MM.1S (cell line): ENCODE results near the gene PHACTR1.

Experiments
- DNase-seq: peaks from one replicate; pipeline ENCODE4 v3.0.0-alpha.2; 2015
- H2AFZ ChIP-seq: fragments of 300-600 bp; sonication (generic); 2 replicates; pipeline ENCODE4 v1.6.0; 2016; ENCODE audit warnings: antibody characterized with exemption, low read length
- H3F3A ChIP-seq: fragments of 300-600 bp; sonication (generic); 2 replicates; pipeline ENCODE4 v1.6.1; 2016; ENCODE audit warnings: mild to moderate bottlenecking, antibody characterized with exemption, low read length, moderate library complexity, mixed read lengths; ENCODE audit not compliant: insufficient read depth
- H3K27ac ChIP-seq: fragments of 300-600 bp; sonication (generic); 2 replicates; pipeline ENCODE4 v1.5.1; 2016; ENCODE audit warnings: mild to moderate bottlenecking, low read length
- H3K27me3 ChIP-seq: fragments of 300-600 bp; sonication (generic); replicated peaks from 2 replicates; pipeline ENCODE4 v1.6.0; 2016; ENCODE audit warnings: low read length; ENCODE audit not compliant: insufficient read depth
- H3K36me3 ChIP-seq: fragments of 300-600 bp; sonication (generic); replicated peaks from 2 replicates; pipeline ENCODE4 v1.6.1; 2016; ENCODE audit warnings: mild to moderate bottlenecking, low read length, mixed read lengths; ENCODE audit not compliant: insufficient read depth
- H3K4me1 ChIP-seq: fragments of 300-600 bp; sonication (generic); 2 replicates; pipeline ENCODE4 v1.6.1; 2016; ENCODE audit warnings: low read length, mixed read lengths
- H3K4me2 ChIP-seq: fragments of 300-600 bp; sonication (generic); 2 replicates; pipeline ENCODE4 v1.6.0; 2016; ENCODE audit warnings: low read depth, low read length
- H3K4me3 ChIP-seq: fragments of 300-600 bp; sonication (generic); 2 replicates; pipeline ENCODE4 v1.5.1; 2016; ENCODE audit warnings: low read length, mixed read lengths
- H3K79me2 ChIP-seq: fragments of 300-600 bp; sonication (generic); 2 replicates; pipeline ENCODE4 v1.6.1; 2016; ENCODE audit warnings: mixed run types, low read length, mixed read lengths
- H3K9ac ChIP-seq: fragments of 300-600 bp; sonication (generic); 2 replicates; pipeline ENCODE4 v1.6.1; 2016; ENCODE audit warnings: low read length, mixed read lengths
- H3K9me2 ChIP-seq: fragments of 300-600 bp; sonication (generic); replicated peaks from 2 replicates; pipeline ENCODE4 v1.6.1; 2016; ENCODE audit warnings: mild to moderate bottlenecking, low read length, mixed read lengths; ENCODE audit not compliant: insufficient read depth
- H3K9me3 ChIP-seq: fragments of 300-600 bp; sonication (generic); replicated peaks from 2 replicates; pipeline ENCODE4 v1.6.1; 2016; ENCODE audit warnings: mild to moderate bottlenecking, low read length, mixed read lengths; ENCODE audit not compliant: insufficient read depth
- H4K20me1 ChIP-seq: fragments of 300-600 bp; sonication (generic); 2 replicates; pipeline ENCODE4 v1.6.1; 2016; ENCODE audit warnings: mild to moderate bottlenecking, low read length, moderate library complexity, mixed read lengths; ENCODE audit not compliant: insufficient read depth
- EZH2 ChIP-seq: fragments of 300-600 bp; sonication (generic); optimal IDR thresholded peaks from 2 replicates; pipeline ENCODE3; 2017; ENCODE audit warnings: low read depth, mild to moderate bottlenecking, antibody characterized with exemption, low read length, mixed read lengths
- EZH2phosphoT487 ChIP-seq: fragments of 300-600 bp; sonication (generic); IDR thresholded peaks from 2 replicates; pipeline ENCODE4 v1.6.1; 2018; ENCODE audit warnings: antibody characterized with exemption, low read length
- TF ChIP-seq, protein P1 (sequence below): fragments of 300-600 bp; sonication (generic); IDR thresholded peaks from 2 replicates; pipeline ENCODE4 v1.5.1; 2016; ENCODE audit warnings: antibody characterized with exemption, low read length, mixed read lengths

Gene PHACTR1

DNA sequence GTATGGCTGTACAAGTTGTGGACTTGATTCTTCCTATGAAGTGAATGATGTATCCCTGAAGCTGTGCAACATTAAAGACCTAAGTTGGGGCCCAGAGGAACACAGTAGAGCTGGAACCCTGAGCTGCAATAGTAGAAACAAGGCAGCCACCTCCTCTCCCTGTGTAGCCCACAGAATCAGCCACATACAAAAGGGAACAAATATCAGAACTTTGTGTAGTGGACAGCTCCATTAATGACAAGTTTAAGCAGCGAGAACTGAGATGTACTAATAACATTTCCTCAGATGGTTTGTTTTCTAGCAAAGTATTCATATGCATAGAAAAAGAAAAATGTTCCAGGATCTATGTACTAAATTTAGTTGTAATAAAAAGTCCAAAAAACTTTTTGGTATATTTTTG lies 19.2 kb downstream of the PHACTR1 start:
- Histone ChIP-seq H3K27me3 (no peaks in the 10 kb centered on the region), H2AFZ (no peak overlapping the region), H3K9me3 (no peaks in the 10 kb centered on the region), H4K20me1 (no peaks in the 10 kb centered on the region), H3K36me3 (no peaks in the 10 kb centered on the region), H3F3A (no peaks in the 10 kb centered on the region), H3K9me2 (no peaks in the 10 kb centered on the region), H3K4me3 (no peak overlapping the region), H3K4me2 (no peak overlapping the region), H3K27ac (no peak overlapping the region), H3K79me2 (no peaks in the 10 kb centered on the region), H3K4me1 (no peaks in the 10 kb centered on the region), H3K9ac (no peak overlapping the region)
- no peak for DNase-seq
- TF ChIP-seq, protein P1, sequence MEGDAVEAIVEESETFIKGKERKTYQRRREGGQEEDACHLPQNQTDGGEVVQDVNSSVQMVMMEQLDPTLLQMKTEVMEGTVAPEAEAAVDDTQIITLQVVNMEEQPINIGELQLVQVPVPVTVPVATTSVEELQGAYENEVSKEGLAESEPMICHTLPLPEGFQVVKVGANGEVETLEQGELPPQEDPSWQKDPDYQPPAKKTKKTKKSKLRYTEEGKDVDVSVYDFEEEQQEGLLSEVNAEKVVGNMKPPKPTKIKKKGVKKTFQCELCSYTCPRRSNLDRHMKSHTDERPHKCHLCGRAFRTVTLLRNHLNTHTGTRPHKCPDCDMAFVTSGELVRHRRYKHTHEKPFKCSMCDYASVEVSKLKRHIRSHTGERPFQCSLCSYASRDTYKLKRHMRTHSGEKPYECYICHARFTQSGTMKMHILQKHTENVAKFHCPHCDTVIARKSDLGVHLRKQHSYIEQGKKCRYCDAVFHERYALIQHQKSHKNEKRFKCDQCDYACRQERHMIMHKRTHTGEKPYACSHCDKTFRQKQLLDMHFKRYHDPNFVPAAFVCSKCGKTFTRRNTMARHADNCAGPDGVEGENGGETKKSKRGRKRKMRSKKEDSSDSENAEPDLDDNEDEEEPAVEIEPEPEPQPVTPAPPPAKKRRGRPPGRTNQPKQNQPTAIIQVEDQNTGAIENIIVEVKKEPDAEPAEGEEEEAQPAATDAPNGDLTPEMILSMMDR: no peak
- TF ChIP-seq EZH2phosphoT487: no peak
- no peak for TF ChIP-seq EZH2

DNA sequence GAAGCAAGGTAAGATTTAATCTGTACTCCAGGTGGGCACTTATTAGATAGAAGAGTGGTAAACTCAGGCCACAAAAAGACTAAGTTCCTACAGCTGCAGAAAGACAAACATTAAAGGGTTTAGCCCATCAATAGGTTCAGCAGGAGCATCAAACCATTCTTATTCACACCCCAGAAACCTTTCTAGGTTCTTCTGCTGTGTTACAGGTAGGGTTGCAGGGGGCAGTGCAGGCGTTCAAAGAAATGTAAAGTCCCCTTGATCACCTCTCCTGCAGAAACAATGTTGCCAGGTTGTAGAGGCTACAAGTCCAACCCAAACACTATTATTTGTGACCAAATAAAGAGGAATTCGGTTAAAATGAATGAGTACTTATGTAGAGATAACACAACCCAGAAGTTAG lies 31.8 kb downstream of the PHACTR1 start:
- no peaks in the 10 kb centered on the region for H3K36me3 ChIP-seq
- no peaks in the 10 kb centered on the region for H3K79me2 ChIP-seq
- no peak overlapping the region for H3K4me3 ChIP-seq
- no peaks in the 10 kb centered on the region for H3K27me3 ChIP-seq
- DNase-seq: no peak
- no peaks in the 10 kb centered on the region for H3K9me2 ChIP-seq
- H3K4me2 ChIP-seq: no peak overlapping the region
- H3F3A ChIP-seq: no peaks in the 10 kb centered on the region
- TF ChIP-seq, protein P1: no peak
- TF ChIP-seq EZH2phosphoT487 (no peak), EZH2 (no peak)
- H4K20me1 ChIP-seq: no peaks in the 10 kb centered on the region
- no peak overlapping the region for H3K27ac ChIP-seq
- H2AFZ ChIP-seq: no peak overlapping the region
- H3K4me1 ChIP-seq: no peaks in the 10 kb centered on the region
- H3K9ac ChIP-seq: no peak overlapping the region
- no peaks in the 10 kb centered on the region for H3K9me3 ChIP-seq

DNA sequence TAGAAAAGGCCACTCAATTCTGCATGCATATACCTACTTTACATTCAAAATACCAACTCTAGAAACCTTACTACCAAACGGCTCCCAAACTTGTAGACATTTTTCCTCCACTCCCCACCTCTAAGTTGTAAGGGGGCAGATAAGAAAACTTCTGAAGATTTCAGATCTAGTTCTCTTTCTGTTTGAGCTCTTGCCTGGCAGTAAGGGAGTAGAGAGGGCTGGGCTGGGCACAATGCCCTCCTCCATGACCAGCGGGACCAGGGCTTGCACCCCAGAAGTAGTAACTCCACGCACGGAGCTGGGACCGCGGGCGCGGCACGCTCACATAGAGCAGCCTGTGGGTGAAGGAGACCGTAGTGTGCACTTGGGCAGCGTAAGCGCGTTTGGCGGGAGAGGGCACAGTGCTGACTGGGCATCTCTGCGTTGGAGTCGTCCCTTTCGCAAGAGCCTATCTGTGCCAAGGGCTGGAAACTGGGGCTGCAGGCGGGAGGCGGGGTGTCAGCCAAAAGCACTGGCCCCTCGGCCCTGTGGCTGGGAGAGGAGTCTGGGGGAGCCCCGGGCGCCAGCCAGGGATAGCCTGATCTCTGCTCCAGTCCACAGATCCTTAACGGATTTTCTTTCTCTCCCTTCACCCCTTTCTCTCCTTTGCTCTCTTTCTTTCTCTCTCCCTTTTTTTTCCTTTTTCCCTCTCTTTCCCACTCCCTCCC lies 32.4 kb downstream of the PHACTR1 start:
- no peaks in the 10 kb centered on the region for H3K4me1 ChIP-seq
- H3K27ac ChIP-seq: no peak overlapping the region
- no peaks in the 10 kb centered on the region for H3K9me2 ChIP-seq
- H3K9ac ChIP-seq: no peak overlapping the region
- H2AFZ ChIP-seq: no peak overlapping the region
- no peaks in the 10 kb centered on the region for H3K27me3 ChIP-seq
- H3F3A ChIP-seq: no peaks in the 10 kb centered on the region
- H3K9me3 ChIP-seq: no peaks in the 10 kb centered on the region
- DNase-seq: no peak
- TF ChIP-seq, protein P1: no peak
- TF ChIP-seq EZH2phosphoT487 (no peak), EZH2 (no peak)
- H3K79me2 ChIP-seq: no peaks in the 10 kb centered on the region
- no peak overlapping the region for H3K4me2 ChIP-seq
- H3K4me3 ChIP-seq: no peak overlapping the region
- H3K36me3 ChIP-seq: no peaks in the 10 kb centered on the region
- no peaks in the 10 kb centered on the region for H4K20me1 ChIP-seq
